GM20000 (cell line): ENCODE data around the gene G0S2.
A peak's percentile ranks its signal among the peaks of the same experiment; 100 is the strongest.

Source experiments
- DNase-seq: peaks from one replicate; pipeline ENCODE4 v3.0.0; 2012; ENCODE audit warnings: low spot score
- CTCF ChIP-seq: IDR thresholded peaks from 2 replicates; pipeline ENCODE4 v1.5.1; 2012; ENCODE audit warnings: mild to moderate bottlenecking, control low read depth; ENCODE audit errors: extremely low read depth, missing control alignments

Gene G0S2

GRCh38 chr1:209720326-209720725, 45.1 kb downstream of the G0S2 start:
- TF ChIP-seq CTCF: no peak
- no peak for DNase-seq

DNA sequence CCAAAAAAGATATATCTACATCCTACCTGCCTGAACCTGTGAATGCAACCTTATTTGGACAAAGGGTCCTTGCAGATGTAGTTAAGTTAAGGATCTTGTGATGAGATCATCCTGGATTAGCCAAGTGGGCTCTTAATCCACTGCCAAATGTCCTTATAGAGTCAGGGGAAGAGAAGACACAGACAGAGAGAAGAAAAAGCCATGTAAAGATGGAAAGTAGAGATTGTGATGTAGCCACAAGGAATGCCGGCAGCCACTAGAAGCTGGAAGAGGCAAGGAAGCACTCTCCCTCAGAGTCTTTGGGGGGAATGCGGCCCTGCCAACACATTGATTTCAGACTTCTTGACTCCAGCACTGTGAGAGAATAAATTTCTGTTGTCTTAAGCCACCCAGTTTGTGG, 45.6 kb downstream of the G0S2 start:
- no peak for TF ChIP-seq CTCF
- no peak for DNase-seq

GRCh38 chr1:209721323-209721722, 46.1 kb downstream of the G0S2 start:
- DNase-seq: no peak
- TF ChIP-seq CTCF: no peak

- DNase-seq: no peak
These were observed 48.1 kb downstream of the G0S2 start for GRCh38 chr1:209723265-209723664.

DNA sequence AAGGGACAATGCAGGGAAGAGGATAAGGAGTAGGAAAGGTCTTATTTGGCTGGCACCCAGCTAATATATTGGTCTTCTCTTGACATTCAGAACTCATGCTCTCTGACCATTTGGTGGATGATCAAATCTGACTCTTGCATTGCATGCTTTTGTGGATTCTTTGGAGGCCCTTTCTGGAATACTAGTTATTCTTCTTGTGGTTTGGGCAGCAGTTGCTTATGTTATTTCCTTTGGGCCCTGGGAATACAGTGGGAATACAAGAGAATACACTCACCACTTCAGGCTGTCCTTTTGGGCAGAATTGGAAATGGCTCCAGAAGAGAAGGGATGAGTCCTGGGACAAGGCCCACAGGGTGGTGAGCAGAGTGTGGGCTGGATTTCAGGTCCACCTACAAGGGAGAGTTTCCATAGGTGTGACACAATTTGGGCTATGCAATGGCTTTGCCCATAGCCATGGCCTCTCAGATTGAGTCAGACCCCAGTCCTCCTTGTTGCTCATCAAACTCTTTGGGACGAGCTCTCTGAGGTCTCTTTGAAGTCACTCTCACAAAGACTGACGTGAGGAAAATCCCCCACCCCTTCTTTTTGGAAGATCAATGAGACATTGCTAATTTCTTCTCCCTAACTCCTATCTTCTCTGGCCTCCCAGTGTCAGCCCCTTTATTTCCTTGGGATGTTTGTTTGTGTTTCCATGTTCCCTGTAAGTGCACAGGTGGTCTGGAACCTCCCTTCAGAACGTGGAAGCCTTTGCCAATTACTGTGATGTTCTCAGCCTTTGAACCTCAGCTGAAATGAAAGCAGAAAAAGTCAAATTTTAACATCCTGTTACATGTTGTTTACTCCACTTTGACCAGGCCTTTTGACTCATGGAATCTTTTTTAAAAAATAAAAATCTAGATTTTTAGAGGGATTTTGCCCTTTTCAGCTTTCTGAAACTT, 48.8 kb downstream of the G0S2 start:
- TF ChIP-seq CTCF: no peak
- peak; percentile 23 for DNase-seq

More at GRCh38 chr1:209723265-209723664, 48.1 kb downstream of the G0S2 start:
- TF ChIP-seq CTCF: no peak
